Fibroblast of the conjunctiva (primary cell): Measurements from ENCODE around the gene PRKAG2.
"Not testable (repeated sequence)": the region's sequence is repeated elsewhere in the genome, so short reads cannot be mapped to it uniquely, and the experiment has no call there.

Source experiments
- DNase-seq: peaks from one replicate; pipeline ENCODE4 v3.0.0-alpha.2; 2010; ENCODE audit warnings: low read depth

The PRKAG2 gene

GRCh38 chr7:151876899-151877777 is at the start of gene PRKAG2:
Gene PRKAG2 (minus strand): TSS chr7:151877115. CDS start chr7:151876620, 495 bp downstream.
- DNase-seq, result no peak

DNA sequence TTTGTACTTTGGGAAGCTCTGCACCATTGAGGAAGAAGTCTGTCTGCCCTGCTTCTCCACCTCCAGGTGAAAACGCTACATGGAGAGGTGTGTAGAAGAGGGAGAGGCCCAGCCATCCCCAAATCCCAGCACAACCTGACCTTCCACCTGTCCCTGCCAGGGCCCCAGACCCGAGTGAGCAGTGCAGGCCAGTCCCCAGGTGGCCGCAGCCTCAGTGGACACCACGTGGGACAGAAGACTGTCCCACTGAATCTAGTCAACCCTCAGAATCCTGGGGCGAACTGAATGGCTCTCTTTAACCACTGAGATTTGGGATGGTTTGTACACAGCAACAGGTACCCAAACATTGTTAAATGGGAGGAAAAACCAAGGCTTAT is 49.4 kb upstream of the PRKAG2 start:
- DNase-seq, result no peak

DNA sequence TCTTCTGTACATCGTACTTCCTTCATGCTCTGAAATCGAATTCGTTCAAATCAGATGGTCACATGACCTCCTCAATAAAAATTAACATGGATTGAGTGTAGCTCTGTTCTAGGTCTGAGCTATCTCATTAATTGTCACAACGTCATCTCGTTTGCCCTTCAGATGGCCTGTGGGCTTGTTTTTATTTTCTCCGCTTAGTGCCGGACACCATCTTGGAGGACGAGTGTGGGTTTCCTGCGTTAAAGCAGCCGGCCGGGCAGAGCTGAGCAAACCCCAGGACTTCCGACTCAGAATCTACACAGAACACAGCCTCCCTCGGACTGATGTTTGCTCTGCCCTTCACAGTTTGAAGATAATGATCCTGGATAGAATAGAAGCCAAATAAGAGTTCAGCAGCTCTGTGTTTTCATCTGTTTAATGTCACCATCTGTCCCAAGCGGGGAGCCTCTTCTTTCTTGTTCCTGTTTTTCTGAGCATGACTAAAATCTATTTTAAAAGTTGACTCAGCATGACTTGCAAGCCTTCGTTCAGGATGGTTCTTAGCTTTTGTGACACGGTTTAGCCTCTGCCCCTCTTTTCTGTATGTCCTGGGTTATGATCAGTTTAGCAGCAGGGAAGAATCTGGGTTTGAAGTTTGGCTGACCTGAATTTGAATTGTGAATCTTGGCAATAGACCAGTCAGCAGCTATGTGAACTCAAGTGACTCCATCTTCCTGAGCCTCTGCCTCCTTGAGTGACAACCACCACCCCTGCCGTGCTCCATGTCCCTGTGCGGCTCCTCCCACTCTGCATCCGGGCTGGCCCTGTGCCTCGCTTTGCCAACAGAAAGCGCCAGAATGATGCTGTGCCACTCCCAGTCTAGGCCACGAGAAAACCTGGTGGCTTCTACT is 48.8 kb upstream of the PRKAG2 start:
- no peak for DNase-seq

DNA sequence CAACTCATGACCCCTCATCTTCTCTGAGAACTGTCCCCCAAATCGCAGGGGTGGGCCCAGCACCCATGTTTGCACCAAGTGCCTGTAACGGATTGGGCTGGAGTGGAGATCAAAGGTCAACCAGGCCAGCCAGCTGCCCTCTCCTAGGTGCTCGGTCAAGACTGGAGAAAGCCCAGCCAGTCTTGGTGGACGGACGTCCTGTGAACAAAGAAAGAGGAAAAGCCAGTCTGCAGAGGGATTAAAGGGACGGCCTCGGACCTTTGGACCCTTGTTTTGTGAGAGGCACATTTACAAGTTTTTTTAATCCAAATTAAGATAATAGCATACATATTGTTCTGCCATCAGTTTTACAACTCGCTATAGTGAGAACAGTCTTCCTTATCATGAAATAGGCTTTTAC is 47.6 kb upstream of the PRKAG2 start:
- no peak for DNase-seq

GRCh38 chr7:151924001-151924400 is 47.1 kb upstream of the PRKAG2 start:
- DNase-seq, result no peak

DNA sequence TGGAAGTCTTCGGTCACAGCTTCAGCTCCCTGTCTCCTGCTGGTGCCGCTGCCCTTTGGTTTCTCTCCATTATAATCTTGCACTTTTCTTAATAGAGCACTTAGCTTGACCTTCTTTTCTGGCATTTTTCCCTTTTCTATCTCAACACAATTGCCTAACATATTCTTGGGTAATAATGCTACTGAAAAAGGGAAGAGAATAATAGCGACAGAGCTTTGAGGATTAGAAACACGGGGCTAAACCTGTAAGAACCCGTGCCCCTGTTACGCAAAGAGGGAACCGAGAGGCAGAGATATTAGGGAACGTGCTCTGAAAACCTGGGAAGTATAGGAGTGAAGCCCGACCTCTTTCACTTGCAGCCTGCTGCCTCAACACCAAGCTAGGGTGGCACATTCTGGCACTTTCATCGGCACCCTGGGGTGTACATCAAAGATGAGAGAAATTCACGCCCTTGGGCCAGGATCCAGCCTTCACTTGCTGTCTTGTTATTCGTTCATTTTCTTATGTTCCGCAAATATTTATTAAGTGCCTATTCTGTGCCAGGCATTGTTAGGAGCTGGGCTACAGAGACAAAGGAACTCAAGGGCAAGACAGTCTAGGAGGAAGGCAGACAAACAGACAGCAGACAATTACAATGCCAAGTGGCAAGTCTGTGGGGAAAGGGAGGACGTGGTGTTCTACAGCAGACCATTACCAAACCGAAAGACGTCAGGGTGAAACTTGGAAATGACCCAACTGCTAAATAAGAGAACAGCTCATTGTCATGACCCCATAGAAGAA is 46.4 kb upstream of the PRKAG2 start:
- DNase-seq, result no peak

DNA sequence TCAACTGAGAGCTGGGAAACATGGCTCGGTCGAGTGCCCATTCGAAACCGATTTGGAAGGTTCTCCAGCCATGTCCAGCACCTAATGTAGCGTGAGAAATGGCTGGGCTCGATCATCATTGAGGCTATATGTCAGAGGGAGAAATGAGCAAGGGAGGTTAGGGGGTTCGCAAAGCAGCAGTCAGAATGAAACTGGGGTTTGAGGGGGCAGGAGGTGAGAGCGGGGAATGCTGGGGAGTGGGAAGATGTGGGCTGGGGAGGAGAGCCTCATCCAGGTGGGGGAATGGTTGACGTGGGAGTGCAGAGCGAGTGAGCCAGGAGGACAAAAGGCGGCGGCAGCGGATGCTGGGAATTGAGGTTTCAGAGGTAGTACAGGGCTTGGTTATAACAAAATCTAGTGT is 44.5 kb upstream of the PRKAG2 start:
- no peak for DNase-seq

- no peak for DNase-seq
Measured at GRCh38 chr7:151920488-151920887, 43.6 kb upstream of the PRKAG2 start.

DNA sequence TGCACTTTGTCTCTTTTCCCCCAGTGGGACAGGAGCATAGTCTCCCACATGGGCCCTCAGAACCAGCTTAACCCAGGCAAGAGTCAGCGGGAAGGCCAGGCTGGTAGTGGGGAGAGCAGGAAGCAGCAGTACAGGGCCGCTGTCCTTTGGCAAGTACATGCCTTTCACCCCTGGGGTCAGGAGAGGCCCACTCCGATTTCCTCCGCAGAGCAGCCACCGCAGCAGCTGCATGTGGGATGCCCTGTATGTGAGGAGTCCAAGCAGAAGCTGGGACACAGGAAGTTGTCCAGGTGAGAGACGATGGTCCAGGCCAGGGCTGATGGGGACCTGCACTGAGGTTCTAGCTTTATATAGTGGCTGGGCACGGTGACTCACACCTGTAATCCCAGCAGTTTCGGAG is 42.7 kb upstream of the PRKAG2 start:
- no peak for DNase-seq

GRCh38 chr7:151918510-151918843 is 41.6 kb upstream of the PRKAG2 start:
- DNase-seq, result no peak

GRCh38 chr7:151917791-151918509 is 41.0 kb upstream of the PRKAG2 start:
- no peak for DNase-seq

DNA sequence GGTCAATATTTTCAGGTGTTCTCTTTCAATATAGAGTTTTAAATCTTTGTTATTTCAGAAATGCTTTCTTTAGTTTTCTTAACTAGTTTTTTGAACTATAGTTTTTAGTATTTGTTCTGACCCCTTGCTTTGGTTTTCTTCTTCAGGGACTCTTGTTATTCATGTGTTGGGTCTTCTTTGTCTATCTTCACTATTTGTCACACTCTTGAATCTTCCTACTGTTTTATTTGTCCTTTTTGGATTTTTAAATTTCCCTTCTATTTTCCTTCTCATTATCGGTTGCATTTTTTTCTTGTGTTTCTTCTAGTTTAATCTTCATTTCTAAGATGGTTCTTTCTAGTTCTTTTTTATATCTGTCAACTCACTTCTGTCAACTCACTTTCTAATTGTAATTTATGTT is 37.1 kb upstream of the PRKAG2 start:
- no peak for DNase-seq

- not testable (repeated sequence) for DNase-seq
Measured at GRCh38 chr7:151910655-151911054, 33.7 kb upstream of the PRKAG2 start.

DNA sequence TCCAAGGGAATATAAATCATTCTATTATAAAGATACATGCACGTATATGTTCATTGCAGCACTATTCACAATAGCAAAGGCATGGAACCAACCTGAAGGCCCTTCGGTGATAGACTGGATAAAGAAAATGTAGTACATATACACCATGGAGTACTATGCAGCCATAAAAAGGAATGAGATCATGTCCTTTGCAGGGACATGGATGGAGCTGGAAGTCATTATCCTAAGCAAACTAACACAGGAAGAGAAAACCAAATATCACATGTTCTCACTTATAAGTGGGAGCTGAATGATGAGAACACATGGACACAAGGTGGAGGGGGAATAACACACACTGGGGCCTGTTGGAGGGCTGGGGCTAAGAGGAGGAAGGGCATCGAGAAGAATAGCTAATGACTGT is 30.2 kb upstream of the PRKAG2 start:
- DNase-seq, result not testable (repeated sequence)

DNA sequence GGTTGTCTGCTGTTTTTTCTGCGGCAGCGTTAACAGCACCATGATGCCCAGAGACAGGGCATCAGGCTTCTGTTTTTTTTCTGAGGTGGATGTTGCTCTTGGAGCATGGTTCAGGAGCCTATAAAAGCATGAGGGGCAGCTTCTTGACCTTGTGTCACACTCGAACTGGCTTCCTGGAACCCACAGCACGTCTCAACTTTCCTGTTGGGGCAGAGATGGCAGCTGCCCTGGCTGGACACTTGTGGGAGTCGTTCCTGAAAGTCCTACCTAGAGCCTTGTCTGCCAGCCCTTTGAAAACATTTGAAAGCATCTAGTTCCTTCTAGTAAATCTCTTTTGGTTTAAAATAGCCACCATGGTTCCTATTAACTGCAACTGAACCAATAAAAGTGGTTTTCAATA is 28.9 kb upstream of the PRKAG2 start:
- DNase-seq, result no peak

DNA sequence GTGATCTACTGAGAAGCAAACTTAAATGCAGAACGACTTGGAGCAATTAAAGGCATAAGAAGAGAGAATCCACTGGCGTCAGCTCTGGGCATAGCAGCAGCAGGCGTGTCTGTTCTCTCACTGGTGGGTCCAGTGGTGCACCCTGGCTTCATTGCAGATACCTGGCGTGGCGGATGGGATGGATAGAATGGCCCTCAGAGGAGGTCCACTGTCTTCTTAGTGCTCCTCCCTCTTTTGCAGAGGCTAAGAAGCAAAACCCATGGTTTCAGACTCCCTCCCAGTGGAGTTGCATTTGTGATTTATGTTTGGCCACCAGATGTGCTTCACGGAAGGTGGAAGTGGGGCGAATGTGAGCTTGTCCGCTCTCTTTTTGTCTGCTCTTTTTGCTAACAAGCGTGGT is 28.4 kb upstream of the PRKAG2 start:
- DNase-seq, result no peak

DNA sequence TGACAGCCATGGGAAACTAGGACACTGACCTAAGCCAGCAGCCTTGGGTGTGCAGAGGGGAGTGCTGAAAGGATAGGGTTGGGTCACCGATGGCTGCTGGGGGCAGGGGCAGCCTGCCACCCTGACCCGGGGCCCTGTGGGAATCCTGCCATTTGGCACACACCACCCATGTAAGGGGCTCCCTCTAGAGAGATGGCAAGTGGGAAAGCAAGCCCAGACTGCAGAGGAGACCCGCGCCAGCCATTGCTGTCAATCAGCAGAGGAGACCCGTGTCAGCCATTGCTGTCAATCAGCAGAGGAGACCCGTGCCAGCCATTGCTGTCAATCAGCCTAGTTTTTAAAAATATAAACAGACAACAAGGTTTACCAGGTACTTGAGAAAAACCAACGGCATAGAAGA is 27.4 kb upstream of the PRKAG2 start:
- no peak for DNase-seq

GRCh38 chr7:151903249-151904032 is 26.5 kb upstream of the PRKAG2 start:
- DNase-seq, result no peak

DNA sequence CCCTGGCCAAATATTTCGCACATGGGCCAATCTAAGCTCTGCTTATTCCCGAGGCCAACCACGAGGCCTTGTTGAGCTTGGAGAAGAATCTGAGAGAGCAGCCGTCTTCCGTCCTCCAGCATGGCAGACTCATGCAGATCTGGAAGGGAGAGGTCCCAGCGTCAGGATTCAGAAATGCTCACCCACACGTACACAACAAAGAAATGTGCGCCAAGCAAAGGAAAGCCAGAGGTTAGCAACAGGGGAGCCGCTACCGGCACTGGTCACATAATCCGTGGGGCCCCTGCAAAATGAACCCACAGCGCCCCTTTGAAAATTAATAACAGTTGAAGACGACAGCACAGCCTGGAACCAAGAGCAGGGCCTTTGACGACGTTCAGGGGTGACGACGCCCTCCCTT is 25.4 kb upstream of the PRKAG2 start:
- DNase-seq, result no peak

DNA sequence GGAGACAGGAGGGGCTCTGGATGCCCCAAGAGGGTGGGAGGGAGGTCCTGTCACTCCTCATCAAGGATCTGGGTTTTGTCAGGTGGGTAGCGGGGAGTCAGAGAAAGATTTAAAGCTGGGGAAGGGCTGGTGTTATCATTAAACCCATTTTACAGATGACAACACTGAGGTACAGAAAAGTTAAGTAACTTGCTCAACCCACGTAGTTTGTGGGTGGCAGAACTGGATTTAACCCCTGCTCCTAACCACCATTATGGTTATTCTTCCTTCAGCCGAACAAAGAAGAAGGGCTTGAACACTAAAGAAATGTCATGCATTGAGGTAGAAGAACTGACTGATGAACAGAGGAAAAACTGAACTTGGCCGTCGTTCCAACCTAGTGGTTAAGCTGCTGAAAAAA is 24.9 kb upstream of the PRKAG2 start:
- no peak for DNase-seq
